Vagina (tissue), 2 donors: ENCODE data around the gene NKAIN4.

Experiments
- POLR2AphosphoS5 ChIP-seq, 2 donors: sonication (generic); formaldehyde crosslinking; IDR thresholded peaks; one replicate each; pipeline ENCODE4 v1.9.0; 2017; ENCODE audit warnings: antibody characterized with exemption in 2 of 2, mild to moderate bottlenecking in 2 of 2, low read depth in 1 of 2; ENCODE audit not compliant: insufficient read depth in 1 of 2
- TF ChIP-seq, protein P1 (sequence below), 3 experiments: fragments of 450-650 bp in 2 of 3; fragments of 200-600 bp in 1 of 3; sonication (generic) in 1 of 3; IDR thresholded peaks; one replicate each; pipeline ENCODE4 v1.5.1; 2017 to 2019; ENCODE audit warnings: antibody characterized with exemption in 3 of 3, mild to moderate bottlenecking in 2 of 3, moderate library complexity in 2 of 3

DNA sequence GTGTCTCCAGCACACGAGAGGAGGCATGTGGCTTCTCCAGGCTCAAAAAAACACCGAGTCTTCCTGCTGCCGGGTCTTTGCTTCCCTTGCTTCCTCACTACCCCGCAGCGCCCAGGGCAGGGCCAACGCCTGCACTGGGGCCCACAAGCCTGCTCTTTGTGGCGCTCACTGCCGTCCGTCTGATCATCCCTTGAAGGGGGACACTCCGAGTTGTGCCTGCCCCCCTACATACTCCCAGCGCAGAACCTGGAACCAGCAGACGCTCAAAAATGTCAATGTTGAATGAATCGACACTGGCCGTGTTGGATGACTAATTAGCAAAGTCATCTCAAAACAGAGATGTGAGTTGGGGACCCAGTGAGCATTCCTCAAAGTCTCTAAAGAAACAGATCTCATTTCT lies 10.3 kb upstream of the NKAIN4 start:
- TF ChIP-seq, protein P1, sequence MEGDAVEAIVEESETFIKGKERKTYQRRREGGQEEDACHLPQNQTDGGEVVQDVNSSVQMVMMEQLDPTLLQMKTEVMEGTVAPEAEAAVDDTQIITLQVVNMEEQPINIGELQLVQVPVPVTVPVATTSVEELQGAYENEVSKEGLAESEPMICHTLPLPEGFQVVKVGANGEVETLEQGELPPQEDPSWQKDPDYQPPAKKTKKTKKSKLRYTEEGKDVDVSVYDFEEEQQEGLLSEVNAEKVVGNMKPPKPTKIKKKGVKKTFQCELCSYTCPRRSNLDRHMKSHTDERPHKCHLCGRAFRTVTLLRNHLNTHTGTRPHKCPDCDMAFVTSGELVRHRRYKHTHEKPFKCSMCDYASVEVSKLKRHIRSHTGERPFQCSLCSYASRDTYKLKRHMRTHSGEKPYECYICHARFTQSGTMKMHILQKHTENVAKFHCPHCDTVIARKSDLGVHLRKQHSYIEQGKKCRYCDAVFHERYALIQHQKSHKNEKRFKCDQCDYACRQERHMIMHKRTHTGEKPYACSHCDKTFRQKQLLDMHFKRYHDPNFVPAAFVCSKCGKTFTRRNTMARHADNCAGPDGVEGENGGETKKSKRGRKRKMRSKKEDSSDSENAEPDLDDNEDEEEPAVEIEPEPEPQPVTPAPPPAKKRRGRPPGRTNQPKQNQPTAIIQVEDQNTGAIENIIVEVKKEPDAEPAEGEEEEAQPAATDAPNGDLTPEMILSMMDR (IDR thresholded peaks at IDR 0.05), result no peak
- no peak for TF ChIP-seq POLR2AphosphoS5 (IDR thresholded peaks at IDR 0.05; ENCODE audit: insufficient read depth in 1 of 2, low read depth in 1 of 2)
